HG02884 (cell line): ENCODE results near the gene R3HCC1L.
"Not testable (repeated sequence)": the region's sequence is repeated elsewhere in the genome, so short reads cannot be mapped to it uniquely, and the experiment has no call there.

Experiments used
- ATAC-seq: cut with Tn5 transposase; IDR thresholded peaks from one replicate; pipeline ENCODE4 v1.9.1; 2021; ENCODE audit warnings: mild to moderate bottlenecking, moderate library complexity; ENCODE audit not compliant: unreplicated experiment

Gene R3HCC1L

DNA sequence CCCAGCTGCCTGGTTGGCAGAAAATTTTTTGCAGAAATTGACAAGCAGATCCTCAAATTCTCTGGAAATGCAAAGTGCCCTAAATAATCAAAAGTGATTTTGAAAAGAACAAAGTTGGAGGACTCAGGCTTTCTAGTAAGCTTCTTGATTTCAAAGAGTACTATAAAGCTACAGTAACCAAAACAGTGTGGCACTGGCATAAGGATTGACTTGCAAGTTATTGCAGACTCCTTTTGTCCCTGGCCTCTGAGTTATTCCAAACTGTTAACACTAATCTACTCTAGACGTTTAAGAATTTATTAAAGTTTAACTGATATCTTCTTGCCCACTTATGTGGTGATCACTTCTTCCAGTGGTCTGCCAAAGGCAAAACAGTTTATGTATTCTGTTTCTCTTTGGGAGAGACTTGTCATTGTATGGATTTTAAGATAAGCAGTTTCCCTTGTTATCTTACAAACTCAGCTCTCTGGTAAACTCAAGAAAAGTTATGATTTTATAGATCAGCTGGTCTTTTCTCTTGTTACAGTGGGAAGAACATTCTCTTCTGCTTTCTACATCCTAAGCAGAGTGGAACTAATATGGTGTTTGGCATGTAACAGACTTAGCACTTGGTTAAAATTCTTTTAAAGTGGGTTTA lies 92.2 kb downstream of the R3HCC1L start:
- ATAC-seq: no peak

DNA sequence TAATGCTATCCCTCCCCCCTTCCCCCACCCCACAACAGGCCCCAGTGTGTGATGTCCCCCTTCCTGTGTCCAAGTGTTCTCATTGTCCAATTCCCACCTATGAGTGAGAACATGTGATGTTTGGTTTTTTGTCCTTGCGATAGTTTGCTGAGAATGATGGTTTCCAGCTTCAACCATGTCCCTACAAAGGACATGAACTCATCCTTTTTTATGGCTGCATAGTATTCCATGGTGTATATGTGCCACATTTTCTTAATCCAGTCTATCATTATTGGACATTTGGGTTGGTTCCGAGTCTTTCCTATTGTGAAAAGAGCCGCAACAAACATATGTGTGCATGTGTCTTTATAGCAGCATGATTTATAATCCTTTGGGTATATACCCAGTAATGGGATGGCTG lies 93.3 kb downstream of the R3HCC1L start:
- not testable (repeated sequence) for ATAC-seq

DNA sequence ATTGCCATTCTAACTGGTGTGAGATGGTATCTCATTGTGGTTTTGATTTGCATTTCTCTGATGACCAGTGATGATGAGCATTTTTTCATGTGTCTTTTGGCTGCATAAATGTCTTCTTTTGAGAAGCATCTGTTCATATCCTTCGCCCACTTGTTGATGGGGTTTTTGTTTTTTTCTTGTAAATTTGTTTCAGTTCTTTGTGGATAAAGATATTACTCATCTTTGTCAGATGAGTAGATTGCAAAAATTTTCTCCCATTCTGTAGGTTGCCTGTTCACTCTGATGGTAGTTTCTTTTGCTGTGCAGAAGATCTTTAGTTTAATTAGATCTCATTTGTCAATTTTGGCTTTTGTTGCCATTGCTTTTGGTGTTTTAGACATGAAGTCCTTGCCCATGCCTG lies 93.8 kb downstream of the R3HCC1L start:
- not testable (repeated sequence) for ATAC-seq

DNA sequence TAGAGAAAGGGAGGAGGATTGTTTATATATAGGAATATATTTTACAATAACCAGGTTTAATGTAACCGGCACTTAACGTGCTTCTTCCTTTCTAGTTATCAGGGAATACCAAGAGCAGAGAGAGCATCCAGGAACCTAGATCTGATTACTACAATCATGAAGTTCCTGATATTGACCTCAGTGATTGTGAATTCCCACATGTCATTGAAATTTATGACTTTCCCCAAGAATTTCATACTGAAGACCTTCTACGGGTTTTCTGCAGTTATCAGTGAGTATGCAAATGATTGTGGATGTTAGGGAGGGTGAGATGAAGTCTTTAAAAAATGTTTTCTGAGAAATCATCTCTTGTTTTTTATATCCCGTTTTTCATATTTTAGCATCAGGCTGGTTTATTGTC lies 97.0 kb downstream of the R3HCC1L start:
- no peak for ATAC-seq

DNA sequence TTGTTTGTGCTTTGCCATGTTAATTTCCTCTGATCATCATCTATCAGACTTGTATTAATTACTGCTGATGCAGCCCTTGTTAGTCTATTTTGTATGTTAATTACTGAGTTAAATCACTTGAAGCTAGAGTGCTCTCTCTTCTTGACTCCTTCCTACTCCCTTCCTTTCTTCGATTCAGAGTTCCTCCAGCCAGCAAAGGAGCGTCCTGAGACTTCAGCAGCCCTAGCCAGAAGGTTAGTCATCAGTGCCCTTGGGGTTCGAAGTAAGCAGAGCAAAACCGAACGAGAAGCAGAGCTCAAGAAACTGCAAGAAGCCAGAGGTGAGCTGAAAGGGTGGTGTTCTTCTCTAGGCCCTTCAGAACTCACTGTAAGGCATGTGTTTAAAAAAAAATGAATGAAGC lies 101.4 kb downstream of the R3HCC1L start:
- no peak for ATAC-seq

DNA sequence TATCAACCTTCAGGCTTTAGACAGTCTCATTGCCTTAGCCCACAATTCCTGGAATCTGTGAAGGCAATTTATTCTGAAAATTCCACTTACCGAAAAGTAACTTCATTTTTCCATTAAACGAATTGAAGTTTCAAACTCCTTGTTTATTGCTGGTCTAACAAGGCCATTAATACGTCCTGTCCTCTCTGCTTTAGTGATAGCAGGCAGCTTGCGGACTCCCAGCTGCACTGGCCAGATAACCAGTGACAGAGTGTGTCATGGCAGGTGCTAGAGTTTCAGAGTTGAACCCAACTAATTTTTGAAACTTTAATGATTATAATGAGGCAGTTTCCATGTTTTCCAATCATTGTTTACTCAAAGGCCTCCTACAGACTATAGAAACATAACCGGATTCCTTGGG lies 102.4 kb downstream of the R3HCC1L start:
- ATAC-seq: no peak

DNA sequence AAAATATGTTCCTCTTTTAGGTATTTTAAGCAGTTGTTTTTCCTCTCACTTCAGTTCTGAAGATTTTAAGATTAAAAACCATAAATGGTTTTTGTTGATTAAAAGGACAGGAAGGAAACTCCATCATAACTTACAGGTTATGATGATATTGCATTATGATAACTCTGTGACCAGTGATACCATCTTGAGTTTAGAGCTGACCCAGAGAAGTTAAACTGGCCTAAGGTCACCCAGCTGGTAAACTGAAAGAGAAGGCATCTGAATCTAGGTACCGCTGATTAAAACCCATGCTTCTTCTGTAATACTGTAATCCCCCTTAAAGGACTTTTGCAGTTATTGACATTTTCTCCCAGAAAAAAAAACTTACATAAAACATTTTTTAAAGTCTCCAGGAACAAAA lies 103.9 kb downstream of the R3HCC1L start:
- ATAC-seq: no peak

DNA sequence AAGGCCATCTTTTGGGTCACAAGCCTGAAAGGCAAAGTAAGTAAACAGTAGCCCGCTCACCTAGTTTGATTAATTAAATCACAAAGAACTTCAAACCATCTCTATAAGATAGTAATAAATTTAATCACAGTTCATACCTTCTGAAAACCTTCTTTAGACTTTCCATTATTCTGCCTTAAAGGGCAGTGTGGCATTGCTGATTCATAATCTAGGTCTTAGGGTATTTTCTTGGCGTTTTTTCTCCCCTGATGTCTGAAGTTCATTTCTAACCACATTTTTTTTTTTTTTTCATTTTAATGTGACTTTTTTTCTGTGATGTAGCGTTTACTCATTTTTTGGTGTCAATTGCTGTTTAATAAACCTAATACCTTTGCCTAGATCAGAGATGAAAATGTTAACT lies 106.1 kb downstream of the R3HCC1L start:
- no peak for ATAC-seq

DNA sequence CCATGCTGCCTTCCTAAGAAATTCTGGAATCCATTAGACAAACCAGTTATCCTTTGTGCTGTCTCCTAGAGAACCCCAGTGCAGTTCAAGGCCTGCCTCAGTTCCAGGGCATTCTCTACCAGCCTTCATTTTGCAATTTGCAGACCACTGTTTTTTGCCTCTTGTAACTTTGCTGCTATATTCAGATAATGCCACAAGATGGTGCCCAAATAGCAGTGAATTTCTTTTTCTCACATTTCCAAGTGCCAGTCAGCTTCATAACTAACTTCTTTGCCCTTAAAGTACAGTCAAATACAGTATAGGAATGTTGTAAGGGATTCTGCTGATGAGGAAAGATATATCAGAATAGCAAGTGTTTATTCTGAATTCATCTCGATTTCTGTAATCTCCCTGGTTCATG lies 108.4 kb downstream of the R3HCC1L start:
- no peak for ATAC-seq

DNA sequence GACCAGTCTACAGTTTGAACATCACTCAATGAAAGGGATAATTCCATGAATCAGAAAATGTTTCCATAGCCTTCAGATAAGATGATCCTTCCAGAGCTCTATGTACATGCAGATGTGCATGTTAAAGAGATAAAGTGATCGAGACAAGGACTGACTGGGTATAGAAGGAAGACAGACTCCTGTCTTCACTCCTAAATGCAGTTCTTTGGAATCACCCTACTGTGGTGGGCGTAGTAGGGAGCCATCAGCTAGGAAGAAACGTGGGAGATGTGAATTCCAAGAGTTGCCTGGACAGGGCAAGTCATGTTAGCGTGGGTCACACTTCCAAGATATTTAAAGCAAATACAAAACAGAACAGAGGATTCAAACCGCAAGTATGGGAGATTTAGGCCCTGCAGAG lies 109.7 kb downstream of the R3HCC1L start:
- no peak for ATAC-seq

DNA sequence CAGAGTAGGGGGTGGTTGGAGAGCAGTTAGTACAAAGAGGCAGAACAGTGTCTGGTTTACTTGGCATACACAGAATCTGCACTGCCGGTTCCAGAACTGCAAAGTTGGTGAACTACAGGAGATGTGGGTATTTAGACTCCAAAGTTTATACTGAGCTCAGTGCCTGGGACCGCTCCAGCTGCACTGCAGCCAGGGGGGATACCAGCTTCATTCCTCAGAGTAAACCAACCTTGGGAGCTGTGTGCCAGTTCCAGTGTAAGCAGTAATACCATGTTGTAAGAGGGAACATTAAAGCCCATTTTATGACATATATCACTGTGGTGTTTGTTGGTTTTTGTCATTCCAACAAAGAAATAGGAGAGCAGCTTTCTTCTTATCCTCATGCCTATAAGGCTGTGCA lies 110.1 kb downstream of the R3HCC1L start:
- no peak for ATAC-seq

DNA sequence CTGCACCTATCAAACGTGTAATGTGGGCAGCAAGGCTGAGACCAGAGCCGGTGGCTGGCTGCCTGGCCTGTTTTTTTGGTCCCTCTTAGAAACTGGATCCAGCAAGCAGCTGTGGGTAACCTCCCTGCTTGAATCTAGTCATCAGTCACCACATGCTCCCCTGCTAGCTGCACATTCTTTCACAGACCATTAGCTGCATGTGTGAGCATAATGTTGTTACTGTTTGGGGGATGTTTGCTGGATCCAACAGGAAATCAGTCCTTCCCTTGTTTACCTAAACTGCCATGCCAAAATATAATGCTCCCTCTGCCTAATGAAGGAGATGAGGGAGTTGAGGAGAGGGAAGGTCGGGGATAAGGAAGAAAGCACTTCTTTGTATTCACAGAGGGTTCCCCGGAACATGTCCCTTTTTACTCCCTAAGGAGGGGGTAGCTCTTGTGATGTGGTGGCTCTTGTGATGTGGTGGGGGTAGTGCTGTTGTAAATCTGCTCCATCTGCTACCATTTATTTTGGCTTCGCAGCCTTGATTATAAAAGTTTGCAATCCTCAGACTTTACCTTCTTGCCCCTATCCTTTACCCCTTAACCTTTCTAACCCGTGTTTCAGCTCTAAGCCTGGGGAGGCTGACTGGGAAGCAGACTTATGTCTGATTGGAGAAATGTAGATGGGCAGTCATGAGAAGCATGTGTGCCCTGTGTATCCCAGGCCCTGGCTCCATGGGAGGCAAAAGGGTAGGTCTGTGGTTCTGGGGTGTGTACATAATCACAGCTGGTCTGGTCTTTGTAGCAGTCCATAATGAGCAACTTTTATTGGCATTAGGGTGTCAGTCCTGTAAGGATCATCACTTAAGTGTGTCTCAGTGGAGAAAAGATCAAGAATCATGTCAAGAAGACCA lies 112.7 kb downstream of the R3HCC1L start:
- ATAC-seq: no peak

DNA sequence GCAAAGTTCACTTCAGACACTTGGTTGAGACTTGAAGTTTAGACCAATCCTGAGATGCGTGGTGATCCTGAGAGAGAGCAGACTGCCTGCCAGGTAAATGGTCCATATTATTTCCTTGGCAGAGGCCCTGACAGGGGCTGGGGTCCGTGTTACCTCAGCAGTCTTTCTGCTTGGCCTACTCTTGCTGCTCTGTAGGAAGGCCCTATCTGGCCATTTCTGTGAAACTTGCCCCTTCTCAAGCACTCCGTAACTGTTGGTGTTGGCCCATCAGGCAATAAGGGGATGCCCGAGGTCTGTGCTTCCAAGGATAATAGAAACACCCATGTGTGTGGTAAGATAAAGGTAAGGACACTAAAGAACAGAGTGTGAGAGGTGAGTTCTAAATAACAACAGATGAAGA lies 113.6 kb downstream of the R3HCC1L start:
- ATAC-seq: no peak

DNA sequence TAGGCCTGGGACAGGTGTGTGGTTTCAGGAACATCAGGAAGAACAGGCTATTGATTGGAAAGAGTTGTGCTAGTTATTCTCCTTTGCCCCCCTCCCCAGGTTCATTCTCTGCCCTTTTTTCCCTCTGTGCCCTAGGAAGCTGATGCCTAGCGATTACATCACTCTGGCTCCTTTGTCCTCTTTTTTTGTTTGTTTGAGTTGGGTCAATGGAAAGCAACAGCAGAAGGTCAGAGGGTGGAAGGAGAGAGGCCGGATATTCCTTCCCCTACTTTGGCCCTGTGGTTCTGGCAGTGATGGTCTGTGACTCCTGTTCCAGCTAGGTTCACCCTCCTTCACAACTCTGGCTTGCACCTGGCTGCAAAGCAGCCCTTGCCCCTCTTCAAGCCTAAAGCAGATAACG lies 114.7 kb downstream of the R3HCC1L start:
- ATAC-seq: no peak

DNA sequence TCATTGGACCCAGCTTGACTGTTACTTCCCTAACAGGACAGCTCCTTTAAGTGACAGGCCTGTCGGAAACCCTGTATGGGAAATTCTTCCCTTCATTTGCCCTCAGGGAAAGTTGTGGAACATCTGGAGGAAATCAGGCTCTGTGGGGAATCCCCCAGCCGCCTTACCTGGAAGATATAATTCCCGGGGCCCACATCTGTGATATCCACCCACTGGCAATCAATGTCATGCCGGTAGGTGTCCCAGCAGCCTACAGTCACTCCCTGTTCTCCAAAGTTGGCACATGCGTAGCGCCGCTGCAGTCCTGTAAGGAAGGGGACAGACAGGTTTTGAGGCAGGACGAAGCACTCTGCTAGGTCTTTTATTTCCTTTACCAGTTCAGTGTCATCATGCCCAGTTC lies 116.9 kb downstream of the R3HCC1L start:
- no peak for ATAC-seq

DNA sequence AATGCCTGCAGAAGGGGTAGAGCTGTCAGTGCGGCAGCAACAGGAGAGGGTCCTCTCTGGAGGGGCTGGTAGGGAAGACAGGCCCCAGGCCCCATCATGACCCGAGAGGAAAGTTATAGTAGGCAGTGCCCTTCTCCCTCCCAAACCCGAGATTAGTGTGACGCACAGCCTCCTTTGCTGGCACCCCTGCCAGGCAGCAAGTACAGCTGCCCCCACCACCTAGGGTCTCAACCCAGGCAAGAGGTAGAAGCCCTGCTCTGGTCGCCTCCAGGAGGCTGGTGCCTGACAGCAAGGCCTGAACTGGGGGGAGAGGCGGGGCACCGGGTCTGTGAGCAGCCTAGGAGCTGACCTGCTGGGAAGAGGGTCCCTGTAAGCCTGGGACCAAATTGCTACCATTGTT lies 118.0 kb downstream of the R3HCC1L start:
- ATAC-seq: no peak

DNA sequence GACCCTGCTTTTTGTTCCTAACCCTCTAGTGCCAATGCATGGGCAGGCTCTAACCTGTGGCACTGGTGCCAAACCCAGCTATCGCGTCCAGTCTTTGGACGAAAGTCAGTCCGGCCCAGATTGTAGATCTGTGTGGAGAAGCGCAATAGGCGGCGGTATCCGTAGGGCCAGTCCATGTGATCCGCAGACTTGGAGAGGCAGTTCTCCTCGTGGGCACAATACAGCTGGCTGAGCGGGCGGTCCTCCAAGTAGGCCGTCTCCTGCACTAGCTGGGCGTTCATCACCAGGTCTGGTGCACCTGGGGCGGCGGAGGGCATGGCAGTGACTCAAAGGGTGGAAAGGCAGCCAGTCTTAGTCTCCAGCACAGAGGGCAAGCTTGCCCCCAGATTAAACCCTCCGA lies 119.0 kb downstream of the R3HCC1L start:
- no peak for ATAC-seq

DNA sequence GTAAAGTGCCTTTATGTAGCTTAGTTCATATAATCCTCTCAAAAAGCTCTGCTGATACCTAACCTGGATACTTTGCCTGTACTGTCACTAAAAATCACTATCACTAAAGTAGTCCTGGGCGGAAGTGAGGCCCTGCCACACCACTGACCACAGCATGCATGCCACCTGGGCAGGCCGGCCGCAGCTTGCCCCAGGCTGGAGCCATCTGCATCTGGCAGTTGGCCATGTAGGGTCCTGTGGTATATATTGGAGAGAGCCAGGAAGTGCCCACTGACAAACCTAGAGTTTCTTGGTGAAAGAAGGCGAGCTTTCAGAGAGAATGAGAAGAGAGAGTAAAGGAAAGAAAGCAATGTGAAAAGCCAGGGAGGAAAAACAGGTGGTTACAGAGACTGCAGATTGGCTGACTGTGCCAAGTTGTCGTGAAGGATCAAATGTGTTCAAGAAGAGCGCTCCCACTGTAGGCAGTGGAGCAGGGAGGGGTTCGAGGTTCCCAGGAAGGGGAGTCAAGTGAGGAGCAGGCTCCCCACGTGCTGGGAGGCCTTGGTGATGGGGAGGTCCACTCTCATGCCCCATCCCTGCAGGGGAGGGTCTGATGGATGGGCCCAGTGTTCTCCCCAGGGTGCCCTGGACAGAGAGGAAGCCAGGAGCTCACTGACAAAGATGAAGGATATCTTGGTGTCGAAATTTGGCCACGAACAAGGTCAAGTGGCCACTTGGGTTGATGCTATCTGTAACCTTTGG lies 119.9 kb downstream of the R3HCC1L start:
- no peak for ATAC-seq

DNA sequence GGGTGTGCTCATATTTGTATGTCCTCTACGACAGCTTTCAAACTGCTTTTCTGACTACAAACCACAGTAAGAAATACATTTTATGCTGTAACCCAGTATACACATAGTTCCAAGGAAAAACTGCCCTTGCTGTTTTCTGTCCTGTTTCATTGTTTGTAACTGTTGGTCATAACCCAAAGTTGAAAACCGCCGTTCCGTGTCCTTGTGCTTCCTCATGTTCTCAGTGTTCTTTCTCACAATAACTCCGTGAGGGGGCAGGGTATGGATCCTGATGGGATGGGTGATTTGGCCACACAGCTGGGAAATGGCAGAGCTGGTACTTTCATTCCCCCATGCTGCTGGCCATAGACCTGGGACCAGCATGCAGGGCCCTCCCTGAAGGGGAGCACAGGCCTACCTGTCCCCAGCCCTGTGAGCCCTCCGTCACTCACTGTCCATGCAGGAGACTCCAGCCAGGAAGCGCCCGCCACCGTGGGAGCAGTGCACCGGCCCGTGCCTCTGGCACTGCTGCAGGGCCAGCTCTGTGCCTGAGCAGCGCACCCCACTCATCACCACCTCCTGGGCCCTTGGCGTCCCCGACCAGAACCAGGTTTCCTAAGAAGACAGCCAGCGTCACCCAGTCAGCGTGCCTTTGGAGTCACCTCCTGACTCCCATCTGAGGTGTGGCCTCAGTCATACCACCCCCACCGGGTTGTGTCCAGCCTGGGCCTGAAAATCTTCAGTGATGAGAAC lies 120.9 kb downstream of the R3HCC1L start:
- ATAC-seq: no peak

DNA sequence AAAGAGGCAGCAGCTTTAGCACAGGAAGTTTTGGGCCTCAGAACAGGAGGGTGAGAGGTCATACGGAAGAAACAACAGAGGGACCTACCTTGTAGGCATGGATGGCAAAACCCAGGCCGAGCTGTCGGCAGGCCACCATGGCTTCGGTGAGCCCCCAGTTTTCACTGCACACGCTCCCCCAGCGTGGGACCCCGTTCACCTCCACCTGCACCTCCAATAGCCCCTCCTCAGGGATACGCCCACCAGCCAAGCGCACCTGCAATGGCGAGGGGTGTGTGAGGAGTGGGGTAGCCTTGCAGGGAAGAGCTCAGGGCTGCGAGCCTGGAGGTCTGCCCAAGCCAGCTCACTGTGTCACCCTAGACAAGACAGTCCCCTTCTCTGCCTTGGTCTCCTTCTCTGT lies 122.2 kb downstream of the R3HCC1L start:
- no peak for ATAC-seq

DNA sequence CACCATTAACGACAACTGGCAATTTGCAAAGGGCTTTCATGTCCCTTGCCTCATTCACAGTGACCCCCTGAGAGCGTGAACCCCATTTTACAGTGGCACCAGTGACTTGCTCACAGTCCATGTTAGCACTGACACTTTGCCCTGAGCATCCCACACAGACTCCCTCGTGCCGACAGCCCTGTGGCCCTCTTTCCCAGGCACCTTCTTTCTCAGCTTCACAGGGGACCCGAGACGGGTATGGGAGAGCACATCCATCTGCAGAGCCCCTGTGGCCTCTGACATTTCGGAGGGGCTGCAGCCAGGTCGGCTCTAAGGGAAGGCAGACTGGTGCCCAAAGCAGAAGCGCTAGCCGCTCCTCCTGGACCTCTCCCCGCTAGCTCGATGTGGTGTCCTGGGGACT lies 122.7 kb downstream of the R3HCC1L start:
- no peak for ATAC-seq
